KBM-7 (cell line): ENCODE results near the gene OR10D3.
"Not testable (repeated sequence)": the region's sequence is repeated elsewhere in the genome, so short reads cannot be mapped to it uniquely, and the experiment has no call there.

Source experiments
- DNase-seq: peaks from one replicate; pipeline ENCODE4 v3.0.0-alpha.2; 2015
- in situ Hi-C: fragments of 300-500 bp; cut with MboI; formaldehyde crosslinking; loops from 2 replicates; pipeline ENCODE4 v1.14.3; 2020; ENCODE audit warnings: low sequenced_read_pairs, low pct_unique_long_range_greater_than_20kb, mixed read lengths

OR10D3 gene

GRCh38 chr11:124193221-124194010 is 10.3 kb downstream of the OR10D3 start:
- in situ Hi-C loops, result no loop called here

GRCh38 chr11:124194293-124195188 is 11.4 kb downstream of the OR10D3 start:
- in situ Hi-C loops, result no loop called here

More at GRCh38 chr11:124193221-124194010, 10.3 kb downstream of the OR10D3 start:
- DNase-seq, result no peak

GRCh38 chr11:124195189-124195734 is 12.1 kb downstream of the OR10D3 start:
- in situ Hi-C loops, result no loop called here
- peak; percentile 64 for DNase-seq

More at GRCh38 chr11:124194293-124195188, 11.4 kb downstream of the OR10D3 start:
- no peak for DNase-seq

GRCh38 chr11:124197999-124198398 is 14.9 kb downstream of the OR10D3 start:
- in situ Hi-C loops, result no loop called here
- DNase-seq, result no peak

DNA sequence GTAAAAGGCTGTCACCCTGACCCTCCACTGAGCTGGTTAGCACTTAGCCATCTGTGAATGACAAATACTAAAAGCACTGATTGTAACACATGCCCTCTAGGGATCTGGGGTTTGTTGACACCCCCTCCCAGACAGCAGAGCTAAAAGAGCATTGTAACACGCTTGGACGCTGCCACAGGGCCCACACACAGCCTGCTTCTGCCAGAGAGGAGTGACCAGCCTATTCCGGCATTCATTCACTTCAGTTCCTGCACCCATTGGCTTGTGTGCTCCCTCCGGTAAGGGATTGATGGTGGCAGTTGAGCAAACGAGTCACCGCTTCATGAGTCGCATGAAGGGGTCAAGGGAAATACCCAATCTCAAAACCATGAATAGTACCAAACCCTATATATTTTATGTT is 15.8 kb downstream of the OR10D3 start:
- no peak for DNase-seq
- in situ Hi-C loops, result no loop called here

- DNase-seq, result no peak
- in situ Hi-C loops, result no loop called here
Observed at GRCh38 chr11:124199702-124200101, 16.6 kb downstream of the OR10D3 start.

- in situ Hi-C loops, result no loop called here
Observed at GRCh38 chr11:124200671-124201070, 17.5 kb downstream of the OR10D3 start.

DNA sequence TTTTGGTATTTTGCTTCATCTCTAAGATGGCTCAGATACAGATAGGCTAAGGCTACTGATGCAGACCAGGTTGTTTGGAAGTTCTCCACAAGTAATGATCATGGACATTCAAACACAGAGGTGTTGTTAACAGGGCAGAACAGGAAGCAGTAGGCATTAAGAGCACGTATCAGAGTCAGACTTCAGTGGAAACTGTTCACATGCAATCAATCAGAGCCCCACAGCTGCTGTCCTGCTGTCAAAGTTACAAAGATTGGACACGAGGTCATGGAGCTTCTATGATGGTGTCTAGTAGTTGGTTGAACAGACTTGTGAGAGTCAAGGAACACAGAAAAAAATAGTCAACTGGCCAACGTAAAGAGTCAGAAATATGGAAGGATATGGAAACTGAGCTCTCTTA is 19.8 kb downstream of the OR10D3 start:
- in situ Hi-C loops, result no loop called here
- DNase-seq, result no peak

More at GRCh38 chr11:124200671-124201070, 17.5 kb downstream of the OR10D3 start:
- DNase-seq, result no peak

DNA sequence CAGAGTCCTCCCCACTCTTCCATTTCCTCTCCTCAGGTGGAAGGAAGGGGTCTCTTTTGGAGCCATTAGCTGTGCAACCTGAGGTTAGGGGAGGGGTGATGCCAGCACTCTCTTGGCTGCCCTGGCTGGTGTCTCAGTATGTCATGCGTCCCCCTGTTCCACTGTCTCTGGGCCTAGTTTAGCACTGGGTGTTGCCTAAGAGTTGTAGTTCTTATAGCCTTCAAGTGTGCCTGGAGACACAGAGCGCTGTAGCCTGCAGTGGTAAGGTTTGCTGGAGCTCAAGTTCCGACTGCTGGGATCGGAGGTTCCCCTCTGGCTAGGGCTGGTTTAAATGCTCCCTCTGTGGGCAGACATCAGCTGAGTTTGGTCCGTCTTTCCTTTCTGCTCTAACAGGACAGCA is 20.9 kb downstream of the OR10D3 start:
- in situ Hi-C loops, result no loop called here
- no peak for DNase-seq

DNA sequence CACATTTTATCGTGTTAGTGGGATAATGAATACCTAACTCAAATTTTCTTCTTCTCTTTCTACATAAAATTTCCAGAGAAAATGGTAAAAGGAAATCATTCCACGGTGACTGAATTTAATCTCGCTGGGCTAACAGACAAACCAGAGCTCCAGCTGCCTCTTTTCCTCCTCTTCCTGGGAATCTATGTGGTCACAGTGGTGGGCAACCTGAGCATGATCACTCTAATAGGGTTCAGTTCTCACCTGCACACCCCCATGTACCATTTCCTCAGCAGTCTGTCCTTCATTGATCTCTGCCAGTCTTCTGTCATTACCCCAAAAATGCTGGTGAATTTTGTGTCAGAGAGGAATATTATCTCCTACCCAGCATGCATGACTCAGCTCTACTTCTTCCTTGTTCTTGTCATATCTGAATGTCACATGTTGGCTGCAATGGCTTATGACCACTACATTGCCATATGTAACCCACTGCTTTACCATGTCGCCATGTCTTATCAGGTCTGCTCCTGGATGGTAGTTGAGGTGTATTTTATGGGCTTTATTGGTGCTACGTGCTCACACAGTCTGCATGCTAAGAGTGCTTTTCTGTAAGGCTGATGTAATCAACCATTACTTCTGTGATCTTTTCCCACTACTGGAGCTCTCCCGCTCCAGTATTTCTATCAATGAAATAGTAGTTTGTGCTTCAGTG is 24.1 kb downstream of the OR10D3 start:
- in situ Hi-C loops, result no loop called here
- no peak for DNase-seq

- in situ Hi-C loops, result no loop called here
- no peak for DNase-seq
Observed at GRCh38 chr11:124209824-124210357, 26.7 kb downstream of the OR10D3 start.

DNA sequence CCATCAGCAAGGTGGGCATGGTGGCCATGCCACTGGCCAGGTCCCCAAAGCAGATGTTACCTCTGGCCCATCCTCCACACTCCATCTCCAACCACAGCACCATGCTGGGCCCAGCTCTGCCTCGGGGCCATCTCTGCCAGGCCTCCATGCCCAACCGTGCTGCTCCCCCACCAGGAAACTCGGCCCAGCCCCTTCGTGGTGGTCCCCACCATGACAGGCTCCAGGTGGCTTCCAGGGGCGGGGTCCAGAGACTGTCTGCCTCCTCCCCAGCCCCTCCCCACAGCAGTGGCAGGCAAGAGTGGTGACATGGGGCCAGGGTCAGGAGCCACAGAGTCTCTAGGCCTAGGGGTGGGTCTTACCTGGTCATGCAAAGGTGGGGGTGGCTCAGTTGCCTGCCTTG is 27.3 kb downstream of the OR10D3 start:
- no peak for DNase-seq
- in situ Hi-C loops, result no loop called here

DNA sequence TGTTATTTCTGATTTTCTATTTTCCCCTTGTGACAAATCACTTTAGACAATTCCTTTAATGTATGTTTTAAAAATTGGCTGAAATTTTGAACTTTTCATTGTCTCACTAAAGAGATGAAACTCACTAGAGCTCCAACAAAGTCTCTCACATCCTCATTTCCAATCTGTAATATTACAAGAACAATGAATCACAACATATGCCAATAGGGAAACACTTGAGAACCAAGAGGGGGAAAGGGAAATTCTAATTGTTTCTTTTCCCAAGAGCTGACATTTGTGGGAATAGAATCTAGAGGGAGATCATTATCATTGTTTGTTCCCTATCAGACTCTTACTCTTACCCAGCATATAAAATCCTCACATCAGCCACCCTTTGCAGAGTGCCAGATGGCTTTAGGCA is 28.2 kb downstream of the OR10D3 start:
- DNase-seq, result no peak
- in situ Hi-C loops, result no loop called here

DNA sequence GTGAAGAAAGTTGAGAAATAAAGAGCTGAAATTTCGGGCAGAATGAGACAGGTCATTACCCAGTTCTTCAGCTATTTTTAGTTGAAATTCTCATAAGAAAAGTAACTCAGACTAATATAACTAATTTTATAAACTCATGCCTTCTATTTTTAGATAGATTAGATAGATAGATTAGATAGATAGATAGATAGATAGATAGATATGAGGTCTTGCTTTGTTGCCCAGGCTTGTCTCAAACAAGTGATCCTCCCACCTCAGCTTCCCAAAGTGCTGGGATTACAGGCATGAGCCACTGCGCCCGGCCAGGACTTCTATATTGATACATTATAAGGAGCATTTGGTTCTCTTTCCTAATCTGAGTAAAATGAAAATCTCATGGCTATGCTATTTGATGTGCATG is 30.9 kb downstream of the OR10D3 start:
- in situ Hi-C loops, result no loop called here
- no peak for DNase-seq

DNA sequence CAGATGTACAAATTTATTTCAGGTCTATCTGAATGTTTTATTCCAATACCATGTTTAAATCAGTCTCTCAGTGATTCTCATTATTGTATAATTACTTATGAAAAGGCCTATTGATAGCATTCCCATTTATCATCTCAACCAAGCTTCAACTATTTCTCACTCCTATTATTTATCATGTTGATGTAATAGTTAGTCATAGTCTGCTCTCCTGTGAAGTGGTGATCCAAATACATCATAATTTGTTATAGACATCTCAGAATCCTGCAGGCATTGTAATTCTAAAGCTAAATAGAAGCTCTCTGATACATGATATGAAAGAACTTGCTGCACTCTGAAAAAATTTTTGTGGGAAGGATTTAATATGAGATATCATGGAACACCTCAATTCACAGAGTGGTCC is 36.0 kb downstream of the OR10D3 start:
- in situ Hi-C loops, result no loop called here
- no peak for DNase-seq

GRCh38 chr11:124222407-124222806 is 39.3 kb downstream of the OR10D3 start:
- in situ Hi-C loops, result no loop called here
- no peak for DNase-seq

DNA sequence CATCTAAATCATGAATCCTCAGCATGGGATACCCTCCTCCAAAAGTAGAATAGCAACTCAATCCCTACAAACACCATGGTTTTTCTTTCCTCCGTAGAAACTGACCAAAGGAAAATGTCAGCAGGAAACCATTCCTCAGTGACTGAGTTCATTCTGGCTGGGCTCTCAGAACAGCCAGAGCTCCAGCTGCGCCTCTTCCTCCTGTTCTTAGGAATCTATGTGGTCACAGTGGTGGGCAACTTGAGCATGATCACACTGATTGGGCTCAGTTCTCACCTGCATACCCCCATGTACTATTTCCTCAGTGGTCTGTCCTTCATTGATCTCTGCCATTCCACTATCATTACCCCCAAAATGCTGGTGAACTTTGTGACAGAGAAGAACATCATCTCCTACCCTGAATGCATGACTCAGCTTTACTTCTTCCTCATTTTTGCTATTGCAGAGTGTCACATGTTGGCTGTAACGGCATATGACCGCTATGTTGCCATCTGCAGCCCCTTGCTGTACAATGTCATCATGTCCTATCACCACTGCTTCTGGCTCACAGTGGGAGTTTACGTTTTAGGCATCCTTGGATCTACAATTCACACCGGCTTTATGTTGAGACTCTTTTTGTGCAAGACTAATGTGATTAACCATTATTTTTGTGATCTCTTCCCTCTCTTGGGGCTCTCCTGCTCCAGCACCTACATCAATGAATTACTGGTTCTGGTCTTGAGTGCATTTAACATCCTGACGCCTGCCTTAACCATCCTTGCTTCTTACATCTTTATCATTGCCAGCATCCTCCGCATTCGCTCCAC is 41.7 kb downstream of the OR10D3 start:
- in situ Hi-C loops, result not testable (repeated sequence)
- DNase-seq, result peak; percentile 70

DNA sequence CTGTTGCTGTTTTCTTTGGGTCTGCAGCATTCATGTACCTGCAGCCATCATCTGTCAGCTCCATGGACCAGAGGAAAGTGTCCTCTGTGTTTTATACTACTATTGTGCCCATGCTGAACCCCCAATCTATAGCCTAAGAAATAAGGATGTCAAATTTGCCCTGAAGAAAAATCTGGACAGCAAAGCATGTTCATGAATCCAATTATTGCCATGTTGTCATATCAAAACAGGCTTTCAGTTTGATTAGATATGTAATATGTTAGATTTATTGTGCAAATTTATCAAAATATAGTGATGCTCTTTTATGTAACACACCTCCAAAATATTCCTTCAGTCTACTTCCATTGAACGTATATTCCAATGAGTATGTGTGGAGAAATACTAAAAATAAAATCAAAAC is 42.3 kb downstream of the OR10D3 start:
- no peak for DNase-seq
- in situ Hi-C loops, result no loop called here
